BLaER1 (cell line): ENCODE results near the gene WDFY2.
A peak's percentile ranks its signal among the peaks of the same experiment; 100 is the strongest.
"Not testable (repeated sequence)": the region's sequence is repeated elsewhere in the genome, so short reads cannot be mapped to it uniquely, and the experiment has no call there.

Source experiments
- H3K27ac ChIP-seq: shearing (Covaris generic); formaldehyde crosslinking; 2 replicates; pipeline ENCODE4 v1.8.1; 2022
- H3K27me3 ChIP-seq: shearing (Covaris generic); formaldehyde crosslinking; 2 replicates; pipeline ENCODE4 v1.8.1; 2022
- H3K36me3 ChIP-seq: shearing (Covaris generic); formaldehyde crosslinking; 2 replicates; pipeline ENCODE4 v1.8.1; 2022
- H3K4me1 ChIP-seq: shearing (Covaris generic); formaldehyde crosslinking; 2 replicates; pipeline ENCODE4 v1.8.1; 2022
- H3K4me2 ChIP-seq: shearing (Covaris generic); formaldehyde crosslinking; 2 replicates; pipeline ENCODE4 v1.8.1; 2022
- H3K4me3 ChIP-seq: shearing (Covaris generic); formaldehyde crosslinking; 2 replicates; pipeline ENCODE4 v1.8.1; 2022
- H3K9ac ChIP-seq: shearing (Covaris generic); formaldehyde crosslinking; 2 replicates; pipeline ENCODE4 v1.8.1; 2022
- H3K9me3 ChIP-seq: shearing (Covaris generic); formaldehyde crosslinking; 2 replicates; pipeline ENCODE4 v1.8.1; 2022
- H4K20me1 ChIP-seq: shearing (Covaris generic); formaldehyde crosslinking; 2 replicates; pipeline ENCODE4 v1.8.1; 2022
- Cebpa-rat ChIP-seq: shearing (Covaris generic); IDR thresholded peaks from 2 replicates; pipeline ENCODE4 v1.8.1; 2022

The WDFY2 gene

DNA sequence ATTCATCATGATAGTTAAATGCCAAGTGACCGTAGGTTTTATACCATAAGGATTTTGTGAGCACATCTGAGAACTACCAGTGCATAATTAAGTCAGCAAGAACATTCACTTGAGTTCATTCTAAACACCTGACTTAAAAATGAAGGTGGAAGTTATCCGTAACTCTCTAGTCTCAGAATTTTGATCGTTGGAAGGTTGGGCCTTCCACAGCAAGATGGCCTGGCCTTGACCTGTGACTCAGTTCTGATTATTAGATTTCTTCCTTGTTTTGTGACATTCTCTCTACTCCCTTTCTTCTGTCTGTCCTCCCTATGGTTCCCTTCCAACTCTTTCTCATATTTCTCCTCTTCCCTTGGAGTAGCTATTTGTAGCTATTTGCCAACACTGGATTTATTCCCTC, 20.0 kb upstream of the WDFY2 start:
- peaks cover 24% of the 10 kb centered on the region for H3K4me1 ChIP-seq
- no peaks in the 10 kb centered on the region for H4K20me1 ChIP-seq
- H3K9ac ChIP-seq: no peak overlapping the region
- TF ChIP-seq Cebpa-rat: no peak
- no peak overlapping the region for H3K4me2 ChIP-seq
- no peak overlapping the region for H3K27ac ChIP-seq
- no peak overlapping the region for H3K4me3 ChIP-seq
- no peaks in the 10 kb centered on the region for H3K36me3 ChIP-seq
- H3K9me3 ChIP-seq: peaks cover 23% of the 10 kb centered on the region
- H3K27me3 ChIP-seq: no peaks in the 10 kb centered on the region

DNA sequence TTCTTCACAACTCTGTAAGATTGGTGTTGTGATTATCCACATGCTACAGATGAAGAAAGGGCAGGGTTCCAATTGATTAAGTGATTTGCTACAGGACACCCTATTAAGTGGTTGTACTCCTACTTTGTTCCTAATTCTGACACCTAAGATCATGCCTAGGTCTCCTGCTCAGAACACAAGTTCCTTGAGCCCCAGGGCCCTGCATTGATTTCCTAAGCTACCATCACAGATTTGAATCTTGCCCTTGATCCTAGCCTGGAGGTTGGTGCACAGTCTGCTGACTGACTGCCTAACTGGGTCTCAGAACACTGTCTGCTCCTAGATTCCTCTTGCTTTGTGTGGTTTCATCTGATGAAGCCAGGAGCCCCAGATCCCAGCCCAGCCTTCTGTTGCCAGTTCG, 19.6 kb upstream of the WDFY2 start:
- H3K4me2 ChIP-seq: no peak overlapping the region

DNA sequence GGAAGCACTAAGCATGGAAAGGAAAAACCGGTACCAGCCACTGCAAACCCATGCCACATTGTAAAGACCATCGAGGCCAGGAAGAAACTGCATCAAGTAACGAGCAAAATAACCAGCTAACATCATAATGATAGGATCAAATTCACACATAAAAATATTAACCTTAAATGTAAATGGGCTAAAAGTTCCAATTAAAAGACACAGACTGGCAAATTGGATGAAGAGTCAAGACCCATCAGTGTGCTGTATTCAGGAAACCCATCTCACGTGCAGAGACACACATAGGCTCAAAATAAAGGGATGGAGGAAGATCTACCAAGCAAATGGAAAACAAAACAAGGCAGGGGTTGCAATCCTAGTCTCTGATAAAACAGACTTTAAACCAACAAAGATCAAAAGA, 15.3 kb upstream of the WDFY2 start:
- H3K4me1 ChIP-seq, H3K27ac ChIP-seq, H3K4me3 ChIP-seq, H3K4me2 ChIP-seq, H3K27me3 ChIP-seq, H4K20me1 ChIP-seq, H3K36me3 ChIP-seq, H3K9ac ChIP-seq: not testable (repeated sequence)
- peaks cover 23% of the 10 kb centered on the region for H3K9me3 ChIP-seq

More for the DNA sequence above, 19.6 kb upstream of the WDFY2 start:
- TF ChIP-seq Cebpa-rat: no peak
- H3K9ac ChIP-seq: no peak overlapping the region
- peaks cover 19% of the 10 kb centered on the region for H3K9me3 ChIP-seq
- H3K36me3 ChIP-seq: no peaks in the 10 kb centered on the region
- no peak overlapping the region for H3K4me3 ChIP-seq
- H3K4me1 ChIP-seq: peaks cover 24% of the 10 kb centered on the region
- no peak overlapping the region for H3K27ac ChIP-seq
- H4K20me1 ChIP-seq: no peaks in the 10 kb centered on the region
- H3K27me3 ChIP-seq: no peaks in the 10 kb centered on the region

DNA sequence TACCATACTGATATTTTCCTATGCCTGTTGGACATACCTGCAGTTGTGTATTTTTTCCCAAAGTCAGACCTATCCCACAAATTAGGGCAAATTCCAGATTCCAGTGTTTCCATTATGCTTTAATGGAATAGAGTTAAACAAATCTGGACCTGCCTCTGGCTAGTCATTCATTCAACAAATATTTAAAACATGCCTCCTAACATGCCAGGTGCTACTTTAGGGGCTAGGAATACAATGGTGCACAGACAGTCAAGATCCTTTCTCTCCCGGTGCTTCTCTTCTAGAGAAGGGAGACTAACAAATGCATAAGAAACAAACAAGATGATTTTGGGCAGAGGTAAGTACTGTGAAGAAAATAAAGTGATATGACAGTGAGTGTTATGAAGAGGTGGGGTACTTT, 7.5 kb upstream of the WDFY2 start:
- H3K9ac ChIP-seq: no peak overlapping the region
- H3K4me3 ChIP-seq: no peak overlapping the region
- no peaks in the 10 kb centered on the region for H3K36me3 ChIP-seq
- H3K9me3 ChIP-seq: peaks cover 3% of the 10 kb centered on the region
- H3K4me2 ChIP-seq: no peak overlapping the region
- no peak for TF ChIP-seq Cebpa-rat
- no peak overlapping the region for H3K27ac ChIP-seq
- no peaks in the 10 kb centered on the region for H4K20me1 ChIP-seq
- H3K4me1 ChIP-seq: no peaks in the 10 kb centered on the region
- no peaks in the 10 kb centered on the region for H3K27me3 ChIP-seq

DNA sequence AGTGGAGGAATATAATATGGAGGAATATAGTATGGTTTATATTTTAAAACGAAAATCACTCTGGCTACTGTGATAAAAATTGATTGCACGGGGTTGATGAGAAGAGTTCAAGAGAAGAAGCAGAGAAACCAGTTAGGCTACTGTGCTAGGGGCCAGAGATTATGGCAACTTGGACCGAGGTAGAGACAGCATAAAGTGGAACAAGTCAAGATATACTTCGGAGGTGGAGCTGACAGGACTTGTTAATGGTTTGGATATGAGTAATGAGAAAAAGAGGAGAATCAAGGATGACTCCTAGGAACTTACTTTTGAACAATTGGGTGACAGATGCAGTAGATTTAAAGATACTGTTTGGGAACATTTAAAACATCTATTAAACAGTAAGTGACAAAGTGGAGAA, 6.6 kb upstream of the WDFY2 start:
- H4K20me1 ChIP-seq: no peaks in the 10 kb centered on the region
- H3K27me3 ChIP-seq: no peaks in the 10 kb centered on the region
- H3K9me3 ChIP-seq: no peaks in the 10 kb centered on the region
- TF ChIP-seq Cebpa-rat: no peak
- H3K27ac ChIP-seq: no peak overlapping the region
- no peak overlapping the region for H3K4me3 ChIP-seq
- no peak overlapping the region for H3K9ac ChIP-seq
- H3K4me2 ChIP-seq: no peak overlapping the region
- no peaks in the 10 kb centered on the region for H3K4me1 ChIP-seq
- H3K36me3 ChIP-seq: no peaks in the 10 kb centered on the region

DNA sequence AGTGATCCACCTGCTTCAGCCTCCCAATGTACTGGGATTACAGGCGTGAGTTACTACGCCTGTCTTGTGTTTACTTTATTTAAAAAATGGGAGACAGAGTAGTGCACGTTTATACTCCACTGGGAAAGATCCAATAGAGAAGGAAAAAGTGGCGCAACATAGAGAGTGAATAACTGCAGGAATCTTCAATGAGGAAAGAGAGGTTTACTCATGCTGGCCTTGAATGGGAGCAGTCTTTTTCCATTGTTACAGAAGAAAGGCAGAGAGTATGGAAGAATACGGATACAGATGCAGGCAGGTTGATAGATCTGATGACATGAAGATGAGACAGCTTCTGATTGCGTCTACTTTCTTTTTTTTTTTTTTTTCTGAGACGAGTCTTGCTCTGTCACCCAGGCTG, 4.6 kb upstream of the WDFY2 start:
- Histone ChIP-seq H4K20me1 (no peaks in the 10 kb centered on the region), H3K4me3 (no peak overlapping the region), H3K27ac (no peak overlapping the region), H3K4me1 (peaks cover 6% of the 10 kb centered on the region), H3K9ac (no peak overlapping the region), H3K9me3 (no peaks in the 10 kb centered on the region), H3K36me3 (no peaks in the 10 kb centered on the region), H3K27me3 (no peaks in the 10 kb centered on the region), H3K4me2 (no peak overlapping the region)
- TF ChIP-seq Cebpa-rat: no peak

DNA sequence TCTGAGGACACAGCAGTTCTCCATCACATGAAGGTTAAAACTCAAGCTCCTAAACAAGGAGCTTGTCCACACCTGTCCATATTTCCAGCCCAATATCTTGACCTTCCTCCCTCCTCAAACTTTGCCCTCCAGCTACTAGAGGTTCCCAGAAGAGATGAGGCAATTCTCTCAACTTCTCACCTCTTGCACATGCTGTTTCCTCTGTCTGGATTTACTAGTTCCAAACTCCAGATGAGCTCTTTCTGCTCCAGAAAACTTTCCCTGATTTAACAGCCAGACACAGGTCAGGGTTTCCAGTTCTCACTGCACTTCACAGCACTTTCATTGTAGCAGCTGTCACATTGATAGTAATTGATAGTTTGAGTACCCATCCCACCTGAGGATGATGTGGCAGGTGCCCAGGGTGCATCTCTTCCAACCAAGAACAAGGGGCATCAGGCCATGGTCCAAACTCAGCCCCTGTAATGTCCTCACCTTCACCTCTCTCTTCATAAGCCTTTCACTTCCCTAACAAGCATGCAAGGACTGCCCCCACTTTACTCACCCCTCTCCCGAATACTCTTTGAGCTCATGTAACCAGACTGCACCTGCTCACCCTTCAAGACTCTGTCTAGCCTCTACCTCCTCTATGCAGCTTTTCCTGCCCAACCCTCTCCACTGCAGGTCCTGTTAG, 3.0 kb upstream of the WDFY2 start:
- peaks cover 14% of the 10 kb centered on the region for H3K4me1 ChIP-seq
- H3K9me3 ChIP-seq: no peaks in the 10 kb centered on the region
- H3K9ac ChIP-seq: no peak overlapping the region
- no peak overlapping the region for H3K4me3 ChIP-seq
- TF ChIP-seq Cebpa-rat: no peak
- H3K27ac ChIP-seq: no peak overlapping the region
- no peaks in the 10 kb centered on the region for H3K27me3 ChIP-seq
- H4K20me1 ChIP-seq: no peaks in the 10 kb centered on the region
- H3K4me2 ChIP-seq: no peak overlapping the region
- no peaks in the 10 kb centered on the region for H3K36me3 ChIP-seq

DNA sequence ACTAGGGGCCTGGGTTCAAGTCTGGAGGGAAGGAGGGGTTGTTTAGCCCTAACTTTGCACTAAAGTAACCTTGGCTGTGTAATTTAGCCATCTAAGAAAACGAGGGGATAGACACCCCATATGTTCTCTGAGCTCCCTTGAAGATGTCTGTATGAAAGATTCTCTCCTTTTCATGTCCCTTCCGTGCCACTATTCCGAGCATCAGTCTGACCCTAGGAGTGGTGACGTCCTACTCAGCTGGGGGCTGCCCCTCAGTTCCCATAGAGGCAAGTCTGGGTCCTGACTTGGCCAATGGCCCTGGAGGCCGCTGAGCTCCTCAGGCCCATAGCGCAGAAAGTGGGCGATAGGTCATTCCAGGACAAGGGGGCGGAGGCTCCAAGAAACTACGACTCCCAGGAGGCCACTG, 790 bp upstream of the WDFY2 start:
- Histone ChIP-seq H4K20me1 (peaks cover 5% of the 10 kb centered on the region; the same call in 1 of the 2 replicates), H3K36me3 (no peaks in the 10 kb centered on the region), H3K27me3 (no peaks in the 10 kb centered on the region), H3K9ac (peak overlapping the region; percentile 83), H3K27ac (peak overlapping the region; percentile 91), H3K9me3 (no peaks in the 10 kb centered on the region), H3K4me2 (peak overlapping the region; percentile 79), H3K4me3 (peak overlapping the region; percentile 95), H3K4me1 (peaks cover 17% of the 10 kb centered on the region)
- TF ChIP-seq Cebpa-rat: no peak

DNA sequence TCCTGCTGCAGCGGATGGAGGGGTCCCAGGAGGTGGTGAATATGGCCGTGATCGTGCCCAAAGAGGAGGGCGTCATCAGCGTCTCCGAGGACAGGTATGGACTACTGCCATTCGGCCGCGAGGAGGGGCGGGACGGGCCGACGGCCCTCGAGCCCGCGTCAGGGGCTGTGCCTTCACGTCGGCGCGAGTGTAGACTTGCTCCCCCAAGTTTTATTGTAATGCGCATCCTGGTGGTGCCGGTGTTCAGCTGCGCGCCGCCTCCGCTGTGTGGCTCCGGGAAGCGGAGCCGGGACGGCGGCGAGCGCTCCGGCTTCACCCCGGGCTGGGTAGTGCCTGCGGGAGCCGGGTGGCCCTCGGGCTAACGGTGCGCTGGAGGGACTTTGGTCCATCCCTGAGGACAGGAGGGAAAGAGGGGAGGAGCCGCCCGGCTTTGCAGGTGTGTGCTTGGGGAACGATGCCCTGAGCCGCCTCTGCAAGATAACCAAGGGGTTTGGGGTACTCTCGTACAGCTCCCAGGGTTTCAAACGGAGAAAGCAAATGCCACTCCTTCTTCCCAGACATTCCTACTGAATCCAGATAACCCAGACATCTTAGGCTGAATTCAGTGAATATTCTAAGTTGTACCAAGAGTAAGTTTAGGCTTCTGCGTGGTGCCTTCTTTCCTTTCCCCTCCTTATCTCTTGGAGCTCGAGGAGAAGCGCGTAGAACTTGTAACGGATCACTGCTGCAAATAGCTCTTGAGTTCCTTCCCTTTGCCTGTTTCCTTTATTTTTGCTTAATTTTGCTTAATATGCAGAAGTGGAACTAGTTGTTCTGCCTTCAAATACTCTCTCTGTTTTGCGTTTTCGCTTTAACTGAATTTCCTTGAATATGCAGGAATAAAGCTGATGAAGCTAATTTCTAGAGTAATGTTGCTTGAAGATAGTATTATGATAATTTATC, 740 bp downstream of the WDFY2 start:
- Histone ChIP-seq H3K4me3 (peak overlapping the region; percentile 95), H4K20me1 (peaks cover 19% of the 10 kb centered on the region; the same call in 1 of the 2 replicates), H3K9me3 (no peaks in the 10 kb centered on the region), H3K27ac (peak overlapping the region; percentile 73), H3K9ac (peak overlapping the region; percentile 83), H3K4me2 (peak overlapping the region; percentile 90), H3K36me3 (no peaks in the 10 kb centered on the region), H3K4me1 (peaks cover 17% of the 10 kb centered on the region), H3K27me3 (no peaks in the 10 kb centered on the region)
- no peak for TF ChIP-seq Cebpa-rat

DNA sequence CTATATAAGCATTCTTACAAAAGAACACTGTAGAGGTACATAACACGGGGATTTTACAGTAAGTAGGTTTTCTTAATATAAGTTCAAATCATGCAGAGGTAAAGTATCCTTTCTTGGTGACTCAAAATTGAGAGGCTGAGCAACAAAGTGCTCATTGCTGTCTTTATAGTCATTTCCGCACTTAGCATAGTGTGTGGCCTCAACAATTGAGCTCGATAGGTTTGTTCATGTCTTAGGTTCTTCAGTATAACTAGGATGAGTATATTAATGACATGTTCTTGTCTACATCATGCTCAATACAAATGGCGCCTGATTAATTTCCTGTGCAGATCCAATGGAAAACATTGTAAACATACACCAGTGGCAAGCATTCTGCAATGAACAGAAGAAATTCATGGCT, 1.4 kb downstream of the WDFY2 start:
- H3K27me3 ChIP-seq: no peaks in the 10 kb centered on the region
- peak overlapping the region; percentile 95 for H3K4me3 ChIP-seq
- no peak for TF ChIP-seq Cebpa-rat
- H4K20me1 ChIP-seq: peaks cover 26% of the 10 kb centered on the region; the same call in 1 of the 2 replicates
- no peaks in the 10 kb centered on the region for H3K9me3 ChIP-seq
- H3K27ac ChIP-seq: peak overlapping the region; percentile 73; the same call in 1 of the 2 replicates
- H3K36me3 ChIP-seq: no peaks in the 10 kb centered on the region
- peak overlapping the region; percentile 90 for H3K4me2 ChIP-seq
- peak overlapping the region; percentile 83; the same call in 1 of the 2 replicates for H3K9ac ChIP-seq
- peaks cover 17% of the 10 kb centered on the region for H3K4me1 ChIP-seq
